ENCODE results near the gene CIDEA. TPM values are rescaled to one million over a fixed set of nuclear protein-coding genes. Genes with fewer than 3 reads are reported as not detected.

The CIDEA gene
- total RNA-seq, 1 experiment from 2014 or later = 0.50 TPM

GRCh38 chr18:12254136-12254819 lies at the start of gene CIDEA (continued):
- TF ChIP-seq ZNF532 (CRISPR knock-in tag; IDR thresholded peaks at IDR 0.05; ENCODE audit: borderline replicate concordance) = no peak
- no peak for TF ChIP-seq RORB (CRISPR knock-in tag; IDR thresholded peaks at IDR 0.05)
- no peak for TF ChIP-seq SOX15 (CRISPR knock-in tag; IDR thresholded peaks at IDR 0.05)
- TF ChIP-seq PRRX2 (CRISPR knock-in tag; IDR thresholded peaks at IDR 0.05) = no peak
- TF ChIP-seq, protein P1, sequence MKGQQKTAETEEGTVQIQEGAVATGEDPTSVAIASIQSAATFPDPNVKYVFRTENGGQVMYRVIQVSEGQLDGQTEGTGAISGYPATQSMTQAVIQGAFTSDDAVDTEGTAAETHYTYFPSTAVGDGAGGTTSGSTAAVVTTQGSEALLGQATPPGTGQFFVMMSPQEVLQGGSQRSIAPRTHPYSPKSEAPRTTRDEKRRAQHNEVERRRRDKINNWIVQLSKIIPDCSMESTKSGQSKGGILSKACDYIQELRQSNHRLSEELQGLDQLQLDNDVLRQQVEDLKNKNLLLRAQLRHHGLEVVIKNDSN (CRISPR knock-in tag; IDR thresholded peaks at IDR 0.05) = no peak
- no peak for TF ChIP-seq OVOL2 (CRISPR knock-in tag; IDR thresholded peaks at IDR 0.05; ENCODE audit: borderline replicate concordance)
- TF ChIP-seq ATF6 (CRISPR knock-in tag; IDR thresholded peaks at IDR 0.05) = no peak
- no peak for TF ChIP-seq NR3C1 (CRISPR knock-in tag; conservative IDR thresholded peaks at IDR 0.05; ENCODE audit: low read depth)
- no peak for TF ChIP-seq GRHL2 (CRISPR knock-in tag; IDR thresholded peaks at IDR 0.05; ENCODE audit: insufficient replicate concordance, severe bottlenecking)
- TF ChIP-seq CDX4 (CRISPR knock-in tag; IDR thresholded peaks at IDR 0.05; ENCODE audit: borderline replicate concordance) = no peak
- no peak for TF ChIP-seq ZBTB21 (CRISPR knock-in tag; IDR thresholded peaks at IDR 0.05; ENCODE audit: borderline replicate concordance)
- no peak for TF ChIP-seq RELA (CRISPR knock-in tag; IDR thresholded peaks at IDR 0.05; ENCODE audit: borderline replicate concordance)
- TF ChIP-seq, protein P2, sequence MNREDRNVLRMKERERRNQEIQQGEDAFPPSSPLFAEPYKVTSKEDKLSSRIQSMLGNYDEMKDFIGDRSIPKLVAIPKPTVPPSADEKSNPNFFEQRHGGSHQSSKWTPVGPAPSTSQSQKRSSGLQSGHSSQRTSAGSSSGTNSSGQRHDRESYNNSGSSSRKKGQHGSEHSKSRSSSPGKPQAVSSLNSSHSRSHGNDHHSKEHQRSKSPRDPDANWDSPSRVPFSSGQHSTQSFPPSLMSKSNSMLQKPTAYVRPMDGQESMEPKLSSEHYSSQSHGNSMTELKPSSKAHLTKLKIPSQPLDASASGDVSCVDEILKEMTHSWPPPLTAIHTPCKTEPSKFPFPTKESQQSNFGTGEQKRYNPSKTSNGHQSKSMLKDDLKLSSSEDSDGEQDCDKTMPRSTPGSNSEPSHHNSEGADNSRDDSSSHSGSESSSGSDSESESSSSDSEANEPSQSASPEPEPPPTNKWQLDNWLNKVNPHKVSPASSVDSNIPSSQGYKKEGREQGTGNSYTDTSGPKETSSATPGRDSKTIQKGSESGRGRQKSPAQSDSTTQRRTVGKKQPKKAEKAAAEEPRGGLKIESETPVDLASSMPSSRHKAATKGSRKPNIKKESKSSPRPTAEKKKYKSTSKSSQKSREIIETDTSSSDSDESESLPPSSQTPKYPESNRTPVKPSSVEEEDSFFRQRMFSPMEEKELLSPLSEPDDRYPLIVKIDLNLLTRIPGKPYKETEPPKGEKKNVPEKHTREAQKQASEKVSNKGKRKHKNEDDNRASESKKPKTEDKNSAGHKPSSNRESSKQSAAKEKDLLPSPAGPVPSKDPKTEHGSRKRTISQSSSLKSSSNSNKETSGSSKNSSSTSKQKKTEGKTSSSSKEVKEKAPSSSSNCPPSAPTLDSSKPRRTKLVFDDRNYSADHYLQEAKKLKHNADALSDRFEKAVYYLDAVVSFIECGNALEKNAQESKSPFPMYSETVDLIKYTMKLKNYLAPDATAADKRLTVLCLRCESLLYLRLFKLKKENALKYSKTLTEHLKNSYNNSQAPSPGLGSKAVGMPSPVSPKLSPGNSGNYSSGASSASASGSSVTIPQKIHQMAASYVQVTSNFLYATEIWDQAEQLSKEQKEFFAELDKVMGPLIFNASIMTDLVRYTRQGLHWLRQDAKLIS (CRISPR knock-in tag; IDR thresholded peaks at IDR 0.05; ENCODE audit: borderline replicate concordance) = no peak
- TF ChIP-seq KAT7 (CRISPR knock-in tag; IDR thresholded peaks at IDR 0.05; ENCODE audit: borderline replicate concordance) = no peak
- TF ChIP-seq MYBL2 (CRISPR knock-in tag; IDR thresholded peaks at IDR 0.05) = peak; percentile 78; the same call in 1 of the 2 replicates
- TF ChIP-seq, protein P3, sequence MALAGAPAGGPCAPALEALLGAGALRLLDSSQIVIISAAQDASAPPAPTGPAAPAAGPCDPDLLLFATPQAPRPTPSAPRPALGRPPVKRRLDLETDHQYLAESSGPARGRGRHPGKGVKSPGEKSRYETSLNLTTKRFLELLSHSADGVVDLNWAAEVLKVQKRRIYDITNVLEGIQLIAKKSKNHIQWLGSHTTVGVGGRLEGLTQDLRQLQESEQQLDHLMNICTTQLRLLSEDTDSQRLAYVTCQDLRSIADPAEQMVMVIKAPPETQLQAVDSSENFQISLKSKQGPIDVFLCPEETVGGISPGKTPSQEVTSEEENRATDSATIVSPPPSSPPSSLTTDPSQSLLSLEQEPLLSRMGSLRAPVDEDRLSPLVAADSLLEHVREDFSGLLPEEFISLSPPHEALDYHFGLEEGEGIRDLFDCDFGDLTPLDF (CRISPR knock-in tag; IDR thresholded peaks at IDR 0.05) = peak; percentile 51; the same call in 1 of the 2 replicates
- TF ChIP-seq, protein P4, sequence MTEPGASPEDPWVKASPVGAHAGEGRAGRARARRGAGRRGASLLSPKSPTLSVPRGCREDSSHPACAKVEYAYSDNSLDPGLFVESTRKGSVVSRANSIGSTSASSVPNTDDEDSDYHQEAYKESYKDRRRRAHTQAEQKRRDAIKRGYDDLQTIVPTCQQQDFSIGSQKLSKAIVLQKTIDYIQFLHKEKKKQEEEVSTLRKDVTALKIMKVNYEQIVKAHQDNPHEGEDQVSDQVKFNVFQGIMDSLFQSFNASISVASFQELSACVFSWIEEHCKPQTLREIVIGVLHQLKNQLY (CRISPR knock-in tag; IDR thresholded peaks at IDR 0.05) = no peak
- TF ChIP-seq, protein P5, sequence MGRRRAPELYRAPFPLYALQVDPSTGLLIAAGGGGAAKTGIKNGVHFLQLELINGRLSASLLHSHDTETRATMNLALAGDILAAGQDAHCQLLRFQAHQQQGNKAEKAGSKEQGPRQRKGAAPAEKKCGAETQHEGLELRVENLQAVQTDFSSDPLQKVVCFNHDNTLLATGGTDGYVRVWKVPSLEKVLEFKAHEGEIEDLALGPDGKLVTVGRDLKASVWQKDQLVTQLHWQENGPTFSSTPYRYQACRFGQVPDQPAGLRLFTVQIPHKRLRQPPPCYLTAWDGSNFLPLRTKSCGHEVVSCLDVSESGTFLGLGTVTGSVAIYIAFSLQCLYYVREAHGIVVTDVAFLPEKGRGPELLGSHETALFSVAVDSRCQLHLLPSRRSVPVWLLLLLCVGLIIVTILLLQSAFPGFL (CRISPR knock-in tag; IDR thresholded peaks at IDR 0.05; ENCODE audit: borderline replicate concordance) = no peak
- no peak for TF ChIP-seq GTF2I (CRISPR knock-in tag; conservative IDR thresholded peaks at IDR 0.05)
- 0 out of 2 replicates have a peak, but pooled peaks have one; percentile 32 for TF ChIP-seq FOXK1 (CRISPR knock-in tag; IDR thresholded peaks at IDR 0.05)
- TF ChIP-seq ZNF317 (CRISPR knock-in tag; IDR thresholded peaks at IDR 0.05; ENCODE audit: borderline replicate concordance, low read depth) = no peak
- TF ChIP-seq SMAD3 (CRISPR knock-in tag; IDR thresholded peaks at IDR 0.05; ENCODE audit: borderline replicate concordance) = no peak
- TF ChIP-seq TCF7 (CRISPR knock-in tag; IDR thresholded peaks at IDR 0.05; ENCODE audit: low read depth) = no peak
